ENCODE data around the gene RGS21.
"Not testable (repeated sequence)": the region's sequence is repeated elsewhere in the genome, so short reads cannot be mapped to it uniquely, and the experiment has no call there.

RGS21 gene

GRCh38 chr1:192316942-192317450 lies at the start of gene RGS21:
Gene RGS21 (plus strand): TSS chr1:192316992. CDS start chr1:192343037, 26,045 bp downstream.
- no peak for DNase-seq (ENCODE audit: low read depth in 3 of 3, low spot score in 1 of 3)

GRCh38 chr1:192268468-192269052 lies 48.2 kb upstream of the RGS21 start:
- DNase-seq (ENCODE audit: low read depth in 3 of 3, low spot score in 1 of 3) = no peak

- DNase-seq (ENCODE audit: low read depth in 3 of 3, low spot score in 1 of 3) = no peak
Observed at GRCh38 chr1:192270398-192270797, 46.4 kb upstream of the RGS21 start.

- DNase-seq (ENCODE audit: low read depth in 3 of 3, low spot score in 1 of 3) = no peak
Observed at GRCh38 chr1:192272732-192273131, 44.1 kb upstream of the RGS21 start.

- DNase-seq (ENCODE audit: low read depth in 3 of 3, low spot score in 1 of 3) = no peak
Observed at GRCh38 chr1:192274588-192274987, 42.2 kb upstream of the RGS21 start.

- DNase-seq (ENCODE audit: low read depth in 3 of 3, low spot score in 1 of 3) = no peak
Observed at GRCh38 chr1:192277635-192278034, 39.2 kb upstream of the RGS21 start.

- no peak for DNase-seq (ENCODE audit: low read depth in 3 of 3, low spot score in 1 of 3)
Observed at GRCh38 chr1:192284927-192285326, 31.9 kb upstream of the RGS21 start.

GRCh38 chr1:192303029-192303428 lies 13.8 kb upstream of the RGS21 start:
- DNase-seq (ENCODE audit: low read depth in 3 of 3, low spot score in 1 of 3) = no peak

- DNase-seq (ENCODE audit: low read depth in 3 of 3, low spot score in 1 of 3) = not testable (repeated sequence)
Observed at GRCh38 chr1:192308314-192308713, 8.5 kb upstream of the RGS21 start.

GRCh38 chr1:192311281-192311680 lies 5.5 kb upstream of the RGS21 start:
- DNase-seq (ENCODE audit: low read depth in 3 of 3, low spot score in 1 of 3) = no peak

GRCh38 chr1:192327997-192328396 lies 11.2 kb downstream of the RGS21 start:
- no peak for DNase-seq (ENCODE audit: low read depth in 3 of 3, low spot score in 1 of 3)

GRCh38 chr1:192342842-192343241 lies 26.1 kb downstream of the RGS21 start:
- DNase-seq (ENCODE audit: low read depth in 3 of 3, low spot score in 1 of 3) = no peak

- DNase-seq (ENCODE audit: low read depth in 3 of 3, low spot score in 1 of 3) = no peak
Observed at GRCh38 chr1:192343344-192343743, 26.6 kb downstream of the RGS21 start.

GRCh38 chr1:192349314-192349713 lies 32.5 kb downstream of the RGS21 start:
- no peak for DNase-seq (ENCODE audit: low read depth in 3 of 3, low spot score in 1 of 3)

- DNase-seq (ENCODE audit: low read depth in 3 of 3, low spot score in 1 of 3) = no peak
Observed at GRCh38 chr1:192350356-192350755, 33.6 kb downstream of the RGS21 start.

GRCh38 chr1:192351550-192351949 lies 34.8 kb downstream of the RGS21 start:
- no peak for DNase-seq (ENCODE audit: low read depth in 3 of 3, low spot score in 1 of 3)

GRCh38 chr1:192357924-192358323 lies 41.1 kb downstream of the RGS21 start:
- DNase-seq (ENCODE audit: low read depth in 3 of 3, low spot score in 1 of 3) = no peak

GRCh38 chr1:192358402-192358801 lies 41.6 kb downstream of the RGS21 start:
- no peak for DNase-seq (ENCODE audit: low read depth in 3 of 3, low spot score in 1 of 3)

GRCh38 chr1:192358822-192359221 lies 42.0 kb downstream of the RGS21 start:
- DNase-seq (ENCODE audit: low read depth in 3 of 3, low spot score in 1 of 3) = no peak

GRCh38 chr1:192363177-192363576 lies 46.4 kb downstream of the RGS21 start:
- no peak for DNase-seq (ENCODE audit: low read depth in 3 of 3, low spot score in 1 of 3)

GRCh38 chr1:192367436-192367835 lies 50.6 kb downstream of the RGS21 start:
- no peak for DNase-seq (ENCODE audit: low read depth in 3 of 3, low spot score in 1 of 3)

GRCh38 chr1:192375306-192375705 lies 58.5 kb downstream of the RGS21 start:
- no peak for DNase-seq (ENCODE audit: low read depth in 3 of 3, low spot score in 1 of 3)

GRCh38 chr1:192376374-192376773 lies 59.6 kb downstream of the RGS21 start:
- DNase-seq (ENCODE audit: low read depth in 3 of 3, low spot score in 1 of 3) = no peak
